ENCODE data around the gene B3GALT2.

The B3GALT2 gene

GRCh38 chr1:193156822-193157142 lies 29.6 kb downstream of the B3GALT2 start:
- no peak for DNase-seq (ENCODE audit: extremely low read depth, low read depth)
- TF ChIP-seq CTCF (IDR thresholded peaks at IDR 0.05; ENCODE audit: low read depth, low read length): no peak

- no peak for TF ChIP-seq CTCF (IDR thresholded peaks at IDR 0.05; ENCODE audit: low read depth, low read length)
- no peak for DNase-seq (ENCODE audit: extremely low read depth, low read depth)
Observed at GRCh38 chr1:193156117-193156821, 30.1 kb downstream of the B3GALT2 start.

- DNase-seq (ENCODE audit: extremely low read depth, low read depth): no peak
- no peak for TF ChIP-seq CTCF (IDR thresholded peaks at IDR 0.05; ENCODE audit: low read depth, low read length)
Observed at GRCh38 chr1:193144999-193145398, 41.4 kb downstream of the B3GALT2 start.

GRCh38 chr1:193144361-193144938 lies 42.0 kb downstream of the B3GALT2 start:
- TF ChIP-seq CTCF (IDR thresholded peaks at IDR 0.05; ENCODE audit: low read depth, low read length): no peak
- DNase-seq (ENCODE audit: extremely low read depth, low read depth): no peak

GRCh38 chr1:193143285-193143684 lies 43.1 kb downstream of the B3GALT2 start:
- DNase-seq (ENCODE audit: extremely low read depth, low read depth): no peak
- TF ChIP-seq CTCF (IDR thresholded peaks at IDR 0.05; ENCODE audit: low read depth, low read length): no peak; the same call in 1 of the 2 replicates

GRCh38 chr1:193142409-193142808 lies 44.0 kb downstream of the B3GALT2 start:
- no peak for DNase-seq (ENCODE audit: extremely low read depth, low read depth)
- no peak for TF ChIP-seq CTCF (IDR thresholded peaks at IDR 0.05; ENCODE audit: low read depth, low read length)

- no peak for DNase-seq (ENCODE audit: extremely low read depth, low read depth)
- no peak for TF ChIP-seq CTCF (IDR thresholded peaks at IDR 0.05; ENCODE audit: low read depth, low read length)
Observed at GRCh38 chr1:193141804-193142203, 44.6 kb downstream of the B3GALT2 start.
